HepG2 (cell line): Measurements from ENCODE around the gene LEF1. TPM values are rescaled to one million over a fixed set of nuclear protein-coding genes. Genes with fewer than 3 reads are reported as not detected.

ENCODE experiments used
- ATAC-seq: fragments of 200-7000 bp; cut with Tn5 transposase; 3 replicates; pipeline ENCODE4 v1.9.1; 2020; ENCODE audit warnings: mild to moderate bottlenecking, moderate library complexity
- BruUV-seq: library from RNA; stranded (reverse); fragments of 400-500 nt; replicated peaks from 2 replicates; lab custom pipeline; 2021; lab: Mats Ljungman, UMichigan
- CTCF ChIA-PET: fragments of 300-600 bp; formaldehyde crosslinking; extraction: SDS; loops from one replicate; lab custom pipeline; 2021; ENCODE audit warnings: low total read pairs, inconsistent platforms, low intra/inter-chr PET ratio; lab: Yijun Ruan, JAX
- POLR2A ChIA-PET: fragments of 350-600 bp; sonication (Branson Sonifier 250); formaldehyde crosslinking; loops from one replicate; lab custom pipeline; 2020; ENCODE audit warnings: antibody characterized with exemption, inconsistent platforms; lab: Yijun Ruan, JAX
- DNase-seq: peaks from one replicate; pipeline ENCODE4 v3.0.0-alpha.2; 2015; ENCODE audit warnings: low spot score
- FAIRE-seq: peaks from 3 replicates; lab custom pipeline; 2011; peaks lifted over from hg19 to GRCh38; lab: Jason Lieb, UNC
- H2AFZ ChIP-seq: one replicate; pipeline ENCODE4 v1.6.1; 2011; ENCODE audit warnings: low read length, inconsistent platforms
- H3K27ac ChIP-seq: fragments of 300-600 bp; 3 replicates; pipeline ENCODE4 v1.8.0; 2011; ENCODE audit warnings: mixed run types, mild to moderate bottlenecking, mixed read lengths, low read length, inconsistent platforms; ENCODE audit not compliant: insufficient read depth; ENCODE audit errors: extremely low read length
- H3K27me3 ChIP-seq, 2 experiments: fragments of 200-600 bp in 1 of 2; 2 replicates in 1 of 2; 3 replicates in 1 of 2; pipeline versions ENCODE4 v1.6.0 to v1.8.0; 2011; ENCODE audit warnings: low read length in 2 of 2, mild to moderate bottlenecking in 2 of 2, moderate library complexity in 2 of 2, inconsistent platforms in 1 of 2; ENCODE audit not compliant: insufficient read depth in 2 of 2, control insufficient read depth in 1 of 2
- H3K36me3 ChIP-seq, 2 experiments: fragments of 200-600 bp in 1 of 2; replicated peaks in 1 of 2; 2 replicates in 1 of 2; 3 replicates in 1 of 2; pipeline versions ENCODE4 v1.5.1 to v1.8.0; 2011; ENCODE audit warnings: low read length in 2 of 2, inconsistent platforms in 1 of 2; ENCODE audit not compliant: insufficient read depth in 2 of 2, control insufficient read depth in 1 of 2
- H3K4me1 ChIP-seq: 2 replicates; pipeline ENCODE4 v1.5.1; 2012; ENCODE audit warnings: low read length, inconsistent platforms; ENCODE audit not compliant: insufficient read depth
- H3K4me2 ChIP-seq: 2 replicates; pipeline ENCODE4 v1.6.0; 2011; ENCODE audit warnings: low read depth, low read length, inconsistent platforms
- H3K4me3 ChIP-seq, 3 experiments: fragments of 200-600 bp in 1 of 3; sonication (generic), shearing (Covaris generic) in 1 of 3; replicated peaks in 1 of 3; 2 replicates each; pipeline ENCODE4 v1.5.1; 2011 to 2016; ENCODE audit warnings: low read length in 3 of 3, inconsistent platforms in 2 of 3, low read depth in 2 of 3, mild to moderate bottlenecking in 2 of 3, control low read depth in 1 of 3, mixed read lengths in 1 of 3; ENCODE audit not compliant: insufficient read depth in 1 of 3
- H3K79me2 ChIP-seq: one replicate; pipeline ENCODE4 v1.6.1; 2011; ENCODE audit warnings: low read length, inconsistent platforms; ENCODE audit not compliant: insufficient read depth
- H3K9ac ChIP-seq: 2 replicates; pipeline ENCODE4 v1.6.0; 2011; ENCODE audit warnings: mild to moderate bottlenecking, low read depth, low read length, inconsistent platforms; ENCODE audit not compliant: insufficient read depth
- H3K9me3 ChIP-seq: 2 replicates; pipeline ENCODE4 v1.5.1; 2012; ENCODE audit warnings: mild to moderate bottlenecking, low read length
- H4K20me1 ChIP-seq: 2 replicates; pipeline ENCODE4 v1.6.0; 2011; ENCODE audit warnings: inconsistent platforms, mild to moderate bottlenecking, low read length, moderate library complexity; ENCODE audit not compliant: insufficient read depth
- ATF3 ChIP-seq: sonication (generic); formaldehyde crosslinking; IDR thresholded peaks from 2 replicates; pipeline ENCODE4 v1.4.0; 2020; ENCODE audit warnings: missing genetic modification reagents
- CCAR2 ChIP-seq: fragments of 200-400 bp; formaldehyde crosslinking; optimal IDR thresholded peaks from 2 replicates; pipeline ENCODE3; 2018; ENCODE audit warnings: low read depth, mild to moderate bottlenecking, low read length, moderate library complexity
- EZH2 ChIP-seq: conservative IDR thresholded peaks from 2 replicates; pipeline ENCODE4 v1.6.1; 2012; ENCODE audit warnings: mild to moderate bottlenecking, low read depth, low read length, moderate library complexity
- HOMEZ ChIP-seq: IDR thresholded peaks from 2 replicates; pipeline ENCODE4 v1.6.1; 2016; ENCODE audit warnings: low read depth
- MLX ChIP-seq: IDR thresholded peaks from 2 replicates; pipeline ENCODE4 v1.6.1; 2016
- SAFB2 ChIP-seq: sonication (generic); formaldehyde crosslinking; IDR thresholded peaks from 2 replicates; pipeline ENCODE4 v1.5.1; 2020; ENCODE audit warnings: missing genetic modification reagents, low read depth, mild to moderate bottlenecking, borderline replicate concordance
- SRSF9 ChIP-seq: fragments of 200-400 bp; formaldehyde crosslinking; IDR thresholded peaks from 2 replicates; pipeline ENCODE4 v1.6.1; 2018; ENCODE audit warnings: borderline replicate concordance, mild to moderate bottlenecking, low read depth, low read length; ENCODE audit not compliant: insufficient read depth, poor library complexity, severe bottlenecking
- ZFP82 ChIP-seq: sonication (generic); formaldehyde crosslinking; IDR thresholded peaks from 2 replicates; pipeline ENCODE4 v1.5.1; 2020; ENCODE audit warnings: mild to moderate bottlenecking, missing genetic modification reagents, borderline replicate concordance
- ZNF263 ChIP-seq: sonication (generic); formaldehyde crosslinking; IDR thresholded peaks from 2 replicates; pipeline ENCODE4 v1.4.0; 2020; ENCODE audit warnings: missing genetic modification reagents
- WGBS: methylation state at CpG from one replicate; pipeline ENCODE4 v1.1.6; 2017; ENCODE audit warnings: low lambda C conversion rate; 5-methylcytosine and 5-hydroxymethylcytosine counted together
- in situ Hi-C: cut with HindIII; loops from 2 replicates; pipeline ENCODE4 v1.10.0; 2017; ENCODE audit warnings: low pct_unique_long_range_greater_than_20kb; ENCODE audit not compliant: extremely low pct_ligation_motif_present
- intact Hi-C: fragments of 100-400 bp; cut with micrococcal nuclease; formaldehyde crosslinking; loops from one replicate; pipeline ENCODE4 v1.10.0; 2022; ENCODE audit not compliant: unreplicated experiment
- polyA plus RNA-seq, 8 experiments: library from polyadenylated mRNA; depleted of rRNA in 3 of 8; stranded (reverse) in 7 of 8; unstranded in 1 of 8; fragments of >200 nt; fragmentation: Illumina TruSeq in 4 of 8; extraction: Trizol in 4 of 8; gene quantifications; 2 replicates each; pipeline versions ENCODE4 v1.2.1 to v1.2.3, GENCODE V29; 2011 to 2016; ENCODE audit warnings: low read depth in 4 of 8, missing spikeins in 1 of 8, mixed read lengths in 1 of 8; ENCODE audit not compliant: insufficient read depth in 1 of 8
- total RNA-seq, 5 experiments: library from RNA; depleted of rRNA; stranded (reverse); fragments of >200 nt; fragmentation: Illumina TruSeq; extraction: Trizol; gene quantifications; 2 replicates each; pipeline ENCODE4 v1.2.3, GENCODE V29; 2016; ENCODE audit warnings: low read depth in 1 of 5
- TF ChIP-seq, protein P1 (sequence below): sonication (generic); formaldehyde crosslinking; IDR thresholded peaks from 2 replicates; pipeline ENCODE4 v1.8.0; 2022; ENCODE audit warnings: mild to moderate bottlenecking, missing genetic modification reagents

Gene LEF1
- total and polyA plus RNA-seq, 2 of the 13 experiments (the other 11 are each of a cell fraction or from before 2014, with no cell fraction given), result 0.22 to 0.29 TPM

- POLR2A ChIA-PET, result no interaction called here
- Histone ChIP-seq H3K4me3 (no peak overlapping the region), H3K79me2 (no peaks in the 10 kb centered on the region), H4K20me1 (no peaks in the 10 kb centered on the region), H3K4me2 (no peak overlapping the region), H3K27me3 (no peaks in the 10 kb centered on the region), H3K36me3 (no peaks in the 10 kb centered on the region), H3K27ac (no peak overlapping the region), H2AFZ (no peak overlapping the region), H3K9me3 (no peaks in the 10 kb centered on the region), H3K9ac (no peak overlapping the region), H3K4me1 (no peaks in the 10 kb centered on the region)
- DNase-seq (no peak), FAIRE-seq (no peak), ATAC-seq (no peak)
- no peak for TF ChIP-seq CCAR2
- TF ChIP-seq ATF3 (CRISPR knock-in tag), result no peak
- no peak for TF ChIP-seq ZNF263
- TF ChIP-seq MLX (CRISPR knock-in tag), result no peak
- no peak for TF ChIP-seq ZFP82
- no peak for TF ChIP-seq EZH2
- no peak for TF ChIP-seq HOMEZ (CRISPR knock-in tag)
- no peak for TF ChIP-seq SRSF9
- TF ChIP-seq SAFB2 (CRISPR knock-in tag), result no peak
- TF ChIP-seq, protein P1, sequence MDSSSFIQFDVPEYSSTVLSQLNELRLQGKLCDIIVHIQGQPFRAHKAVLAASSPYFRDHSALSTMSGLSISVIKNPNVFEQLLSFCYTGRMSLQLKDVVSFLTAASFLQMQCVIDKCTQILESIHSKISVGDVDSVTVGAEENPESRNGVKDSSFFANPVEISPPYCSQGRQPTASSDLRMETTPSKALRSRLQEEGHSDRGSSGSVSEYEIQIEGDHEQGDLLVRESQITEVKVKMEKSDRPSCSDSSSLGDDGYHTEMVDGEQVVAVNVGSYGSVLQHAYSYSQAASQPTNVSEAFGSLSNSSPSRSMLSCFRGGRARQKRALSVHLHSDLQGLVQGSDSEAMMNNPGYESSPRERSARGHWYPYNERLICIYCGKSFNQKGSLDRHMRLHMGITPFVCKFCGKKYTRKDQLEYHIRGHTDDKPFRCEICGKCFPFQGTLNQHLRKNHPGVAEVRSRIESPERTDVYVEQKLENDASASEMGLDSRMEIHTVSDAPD (CRISPR knock-in tag), result no peak
- BruUV-seq, result no TSS peak
- intact Hi-C loops (no loop called here), in situ Hi-C loops (no loop called here)
- CTCF ChIA-PET, result no interaction called here
- WGBS, result 57% methylated on average over 3 of the region's 3 CpGs
Observed at GRCh38 chr4:108146336-108146735, 22.4 kb downstream of the LEF1 start.
